A549 (cell line): ENCODE data around the gene RASGRF1.

Experiments used
- CHD4 ChIP-seq: fragments of 200-600 bp; sonication (generic); IDR thresholded peaks from 2 replicates; pipeline ENCODE4 v1.6.1; 2016; ENCODE audit warnings: antibody characterized with exemption, mild to moderate bottlenecking, borderline replicate concordance
- ESRRA ChIP-seq: fragments of 150-350 bp; IDR thresholded peaks from 2 replicates; pipeline ENCODE4 v1.6.1; 2014; ENCODE audit warnings: mild to moderate bottlenecking, low read length, borderline replicate concordance
- HOXA7 ChIP-seq: fragments of 250-450 bp; sonication (Bioruptor Pico); IDR thresholded peaks from 2 replicates; pipeline ENCODE4 v1.5.0; 2020; ENCODE audit warnings: mild to moderate bottlenecking, moderate library complexity
- JUNB ChIP-seq: fragments of >200 bp; sonication (Bioruptor Twin); formaldehyde crosslinking; IDR thresholded peaks from 2 replicates; pipeline ENCODE4 v1.6.1; 2016
- KDM1A ChIP-seq: fragments of 200-600 bp; sonication (generic); IDR thresholded peaks from 2 replicates; pipeline ENCODE4 v1.6.1; 2016; ENCODE audit warnings: low read depth, mild to moderate bottlenecking
- KDM5A ChIP-seq: fragments of 200-600 bp; sonication (generic); IDR thresholded peaks from 2 replicates; pipeline ENCODE4 v1.6.1; 2016; ENCODE audit warnings: antibody characterized with exemption, mild to moderate bottlenecking
- MAZ ChIP-seq: fragments of 150-350 bp; IDR thresholded peaks from 2 replicates; pipeline ENCODE4 v1.6.1; 2014; ENCODE audit warnings: antibody characterized with exemption, low read depth, low read length, borderline replicate concordance
- PHF8 ChIP-seq: fragments of 200-600 bp; sonication (generic); IDR thresholded peaks from 2 replicates; pipeline ENCODE4 v1.6.1; 2016; ENCODE audit warnings: low read depth, mild to moderate bottlenecking, antibody characterized with exemption, moderate library complexity, borderline replicate concordance
- TF ChIP-seq, protein P1 (sequence below): fragments of 200-600 bp; sonication (generic); IDR thresholded peaks from 2 replicates; pipeline ENCODE4 v1.6.1; 2016; ENCODE audit warnings: antibody characterized with exemption, mild to moderate bottlenecking, moderate library complexity
- TF ChIP-seq, protein P2 (sequence below): fragments of >200 bp; sonication (Bioruptor Twin); formaldehyde crosslinking; IDR thresholded peaks from 3 replicates; pipeline ENCODE4 v1.5.1; 2016
- TF ChIP-seq, protein P3 (sequence below): IDR thresholded peaks from 2 replicates; pipeline ENCODE4 v1.6.1; 2012

DNA sequence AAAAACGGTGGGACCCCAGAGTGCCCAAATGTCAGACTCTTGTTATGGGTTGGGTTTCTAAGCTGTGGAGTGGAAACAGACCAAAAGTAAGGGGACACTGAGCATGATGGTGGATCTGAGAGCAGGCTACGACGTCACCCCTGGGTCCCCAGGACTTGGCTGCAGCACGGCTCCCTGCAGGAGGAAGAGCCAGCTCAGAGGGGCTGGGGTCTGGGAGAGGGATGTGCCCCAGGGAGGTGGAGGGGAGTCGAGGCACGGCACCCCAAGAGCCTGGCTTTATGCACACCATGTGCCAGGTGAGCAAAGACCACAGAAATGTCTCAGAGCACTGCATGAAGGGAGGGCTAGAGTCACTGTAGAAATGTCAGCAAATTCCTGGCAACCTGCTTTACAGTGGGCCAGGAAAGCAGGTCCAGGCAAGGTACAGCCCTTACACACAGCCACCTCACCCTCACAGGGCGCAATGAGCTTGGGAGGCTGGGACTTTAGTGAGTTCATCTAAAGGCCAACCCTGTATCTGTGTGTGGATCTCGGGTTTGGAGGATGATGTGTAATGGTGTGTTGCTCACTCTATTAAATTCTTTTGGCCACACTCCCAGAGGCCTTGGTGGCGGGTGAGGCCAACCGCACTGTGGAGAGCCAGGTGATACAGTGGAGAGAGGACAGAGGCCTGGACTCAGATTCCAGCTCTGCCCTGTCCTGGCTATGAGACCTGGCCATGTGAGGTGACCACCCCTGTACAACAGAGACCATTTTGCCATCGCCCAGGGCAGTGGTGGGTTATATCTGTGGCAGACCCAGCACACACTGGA is 159.8 kb downstream of the RASGRF1 start:
- TF ChIP-seq, protein P1, sequence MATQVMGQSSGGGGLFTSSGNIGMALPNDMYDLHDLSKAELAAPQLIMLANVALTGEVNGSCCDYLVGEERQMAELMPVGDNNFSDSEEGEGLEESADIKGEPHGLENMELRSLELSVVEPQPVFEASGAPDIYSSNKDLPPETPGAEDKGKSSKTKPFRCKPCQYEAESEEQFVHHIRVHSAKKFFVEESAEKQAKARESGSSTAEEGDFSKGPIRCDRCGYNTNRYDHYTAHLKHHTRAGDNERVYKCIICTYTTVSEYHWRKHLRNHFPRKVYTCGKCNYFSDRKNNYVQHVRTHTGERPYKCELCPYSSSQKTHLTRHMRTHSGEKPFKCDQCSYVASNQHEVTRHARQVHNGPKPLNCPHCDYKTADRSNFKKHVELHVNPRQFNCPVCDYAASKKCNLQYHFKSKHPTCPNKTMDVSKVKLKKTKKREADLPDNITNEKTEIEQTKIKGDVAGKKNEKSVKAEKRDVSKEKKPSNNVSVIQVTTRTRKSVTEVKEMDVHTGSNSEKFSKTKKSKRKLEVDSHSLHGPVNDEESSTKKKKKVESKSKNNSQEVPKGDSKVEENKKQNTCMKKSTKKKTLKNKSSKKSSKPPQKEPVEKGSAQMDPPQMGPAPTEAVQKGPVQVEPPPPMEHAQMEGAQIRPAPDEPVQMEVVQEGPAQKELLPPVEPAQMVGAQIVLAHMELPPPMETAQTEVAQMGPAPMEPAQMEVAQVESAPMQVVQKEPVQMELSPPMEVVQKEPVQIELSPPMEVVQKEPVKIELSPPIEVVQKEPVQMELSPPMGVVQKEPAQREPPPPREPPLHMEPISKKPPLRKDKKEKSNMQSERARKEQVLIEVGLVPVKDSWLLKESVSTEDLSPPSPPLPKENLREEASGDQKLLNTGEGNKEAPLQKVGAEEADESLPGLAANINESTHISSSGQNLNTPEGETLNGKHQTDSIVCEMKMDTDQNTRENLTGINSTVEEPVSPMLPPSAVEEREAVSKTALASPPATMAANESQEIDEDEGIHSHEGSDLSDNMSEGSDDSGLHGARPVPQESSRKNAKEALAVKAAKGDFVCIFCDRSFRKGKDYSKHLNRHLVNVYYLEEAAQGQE = no peak
- no peak for TF ChIP-seq ESRRA
- TF ChIP-seq KDM5A = no peak
- no peak for TF ChIP-seq CHD4
- TF ChIP-seq KDM1A = no peak
- no peak for TF ChIP-seq PHF8
- TF ChIP-seq, protein P2, sequence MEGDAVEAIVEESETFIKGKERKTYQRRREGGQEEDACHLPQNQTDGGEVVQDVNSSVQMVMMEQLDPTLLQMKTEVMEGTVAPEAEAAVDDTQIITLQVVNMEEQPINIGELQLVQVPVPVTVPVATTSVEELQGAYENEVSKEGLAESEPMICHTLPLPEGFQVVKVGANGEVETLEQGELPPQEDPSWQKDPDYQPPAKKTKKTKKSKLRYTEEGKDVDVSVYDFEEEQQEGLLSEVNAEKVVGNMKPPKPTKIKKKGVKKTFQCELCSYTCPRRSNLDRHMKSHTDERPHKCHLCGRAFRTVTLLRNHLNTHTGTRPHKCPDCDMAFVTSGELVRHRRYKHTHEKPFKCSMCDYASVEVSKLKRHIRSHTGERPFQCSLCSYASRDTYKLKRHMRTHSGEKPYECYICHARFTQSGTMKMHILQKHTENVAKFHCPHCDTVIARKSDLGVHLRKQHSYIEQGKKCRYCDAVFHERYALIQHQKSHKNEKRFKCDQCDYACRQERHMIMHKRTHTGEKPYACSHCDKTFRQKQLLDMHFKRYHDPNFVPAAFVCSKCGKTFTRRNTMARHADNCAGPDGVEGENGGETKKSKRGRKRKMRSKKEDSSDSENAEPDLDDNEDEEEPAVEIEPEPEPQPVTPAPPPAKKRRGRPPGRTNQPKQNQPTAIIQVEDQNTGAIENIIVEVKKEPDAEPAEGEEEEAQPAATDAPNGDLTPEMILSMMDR = no peak
- no peak for TF ChIP-seq HOXA7 (CRISPR knock-in tag)
- no peak for TF ChIP-seq JUNB
- TF ChIP-seq MAZ = no peak
- TF ChIP-seq, protein P3, sequence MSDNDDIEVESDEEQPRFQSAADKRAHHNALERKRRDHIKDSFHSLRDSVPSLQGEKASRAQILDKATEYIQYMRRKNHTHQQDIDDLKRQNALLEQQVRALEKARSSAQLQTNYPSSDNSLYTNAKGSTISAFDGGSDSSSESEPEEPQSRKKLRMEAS = peak; percentile 41; the same call in 1 of the 2 replicates
